PC-9 (cell line): Measurements from ENCODE around the gene SLC25A21. TPM values are rescaled to one million over a fixed set of nuclear protein-coding genes. Genes with fewer than 3 reads are reported as not detected.

Source experiments
- BruUV-seq: library from RNA; stranded (reverse); fragments of 400-500 nt; replicated peaks from 2 replicates; lab custom pipeline; 2021; lab: Mats Ljungman, UMichigan
- CTCF ChIA-PET: fragments of 300-600 bp; sonication (Branson Sonifier 250); formaldehyde crosslinking; loops from one replicate; lab custom pipeline; 2022; ENCODE audit warnings: antibody characterized with exemption; lab: Charles Lee
- POLR2A ChIA-PET: fragments of 300-600 bp; sonication (Branson Sonifier 250); formaldehyde crosslinking; loops from one replicate; lab custom pipeline; 2022; ENCODE audit warnings: antibody characterized with exemption; ENCODE audit not compliant: unreplicated experiment; lab: Charles Lee
- DNase-seq, 2 experiments: peaks; one replicate each; pipeline versions ENCODE4 v3.0.0 to v3.0.0-alpha.2; 2015 to 2022; ENCODE audit warnings: mixed read lengths in 1 of 2
- H2AFZ ChIP-seq: fragments of 200-600 bp; sonication (generic); 2 replicates; pipeline ENCODE4 v1.8.1; 2017; ENCODE audit warnings: antibody characterized with exemption
- H3F3A ChIP-seq: fragments of 200-600 bp; sonication (generic); 2 replicates; pipeline ENCODE4 v1.8.1; 2017; ENCODE audit warnings: antibody characterized with exemption, mild to moderate bottlenecking, low read depth; ENCODE audit not compliant: insufficient read depth
- H3K27ac ChIP-seq: fragments of 200-600 bp; sonication (generic); 2 replicates; pipeline ENCODE4 v1.6.1; 2016; ENCODE audit warnings: mixed run types
- H3K27me3 ChIP-seq: fragments of 200-600 bp; sonication (generic); 2 replicates; pipeline ENCODE4 v1.6.1; 2016; ENCODE audit warnings: low read depth, mixed run types; ENCODE audit not compliant: insufficient read depth
- H3K36me3 ChIP-seq: fragments of 200-600 bp; sonication (generic); 2 replicates; pipeline ENCODE4 v1.6.1; 2016; ENCODE audit warnings: low read depth, mixed run types
- H3K4me1 ChIP-seq: fragments of 200-600 bp; sonication (generic); replicated peaks from 2 replicates; pipeline ENCODE4 v1.6.1; 2016; ENCODE audit warnings: mixed run types; ENCODE audit not compliant: insufficient read depth
- H3K4me2 ChIP-seq: fragments of 200-600 bp; sonication (generic); 2 replicates; pipeline ENCODE4 v1.6.1; 2017; ENCODE audit warnings: mixed run types
- H3K4me3 ChIP-seq: fragments of 200-600 bp; sonication (generic); 2 replicates; pipeline ENCODE4 v1.6.1; 2016; ENCODE audit warnings: mixed run types
- H3K79me2 ChIP-seq: fragments of 200-600 bp; sonication (generic); 2 replicates; pipeline ENCODE4 v1.6.1; 2017; ENCODE audit warnings: low read depth, mixed run types
- H3K9me2 ChIP-seq: fragments of 200-600 bp; sonication (generic); 2 replicates; pipeline ENCODE4 v1.8.1; 2017; ENCODE audit warnings: mild to moderate bottlenecking; ENCODE audit not compliant: insufficient read depth
- H3K9me3 ChIP-seq: fragments of 200-600 bp; sonication (generic); 2 replicates; pipeline ENCODE4 v1.8.1; 2016; ENCODE audit warnings: low read depth; ENCODE audit not compliant: insufficient read depth
- H4K20me1 ChIP-seq: fragments of 200-600 bp; sonication (generic); 2 replicates; pipeline ENCODE4 v1.8.1; 2017; ENCODE audit not compliant: insufficient read depth
- CTCF ChIP-seq: fragments of 200-600 bp; sonication (generic); conservative IDR thresholded peaks from 2 replicates; pipeline ENCODE4 v1.6.1; 2017; ENCODE audit warnings: mixed run types, antibody characterized with exemption, mild to moderate bottlenecking, moderate library complexity
- EZH2 ChIP-seq: fragments of 200-600 bp; sonication (generic); IDR thresholded peaks from 2 replicates; pipeline ENCODE4 v1.8.0; 2017; ENCODE audit warnings: antibody characterized with exemption, low read depth
- intact Hi-C: fragments of 100-400 bp; cut with micrococcal nuclease; formaldehyde crosslinking; loops from one replicate; pipeline ENCODE4 v1.10.0; 2022; ENCODE audit not compliant: unreplicated experiment
- total RNA-seq: library from RNA; stranded (reverse); gene quantifications from 2 replicates; pipeline ENCODE4 v1.2.3, GENCODE V29; 2021

Gene SLC25A21
- total RNA-seq, 1 experiment from 2014 or later = 3.2 TPM

GRCh38 chr14:36874396-36875138 is 297.8 kb downstream of the SLC25A21 start:
- DNase-seq = no peak
- Histone ChIP-seq H3K79me2 (no peaks in the 10 kb centered on the region), H4K20me1 (no peaks in the 10 kb centered on the region), H3K9me3 (no peaks in the 10 kb centered on the region), H3F3A (no peaks in the 10 kb centered on the region), H3K4me1 (peaks cover 4% of the 10 kb centered on the region; the same call in 1 of the 2 replicates), H2AFZ (no peak overlapping the region), H3K36me3 (no peaks in the 10 kb centered on the region), H3K9me2 (no peaks in the 10 kb centered on the region), H3K27me3 (no peaks in the 10 kb centered on the region), H3K4me3 (no peak overlapping the region), H3K4me2 (no peak overlapping the region), H3K27ac (no peak overlapping the region)
- intact Hi-C loops = no loop called here
- TF ChIP-seq EZH2 = no peak
- no peak for TF ChIP-seq CTCF
- BruUV-seq = no TSS peak
- ChIA-PET CTCF (no interaction called here), POLR2A (no interaction called here)

- CTCF ChIA-PET = no interaction called here
- Histone ChIP-seq H3F3A (no peaks in the 10 kb centered on the region), H3K4me1 (peaks cover 4% of the 10 kb centered on the region; the same call in 1 of the 2 replicates), H3K27ac (no peak overlapping the region), H3K27me3 (no peaks in the 10 kb centered on the region), H3K9me3 (no peaks in the 10 kb centered on the region), H3K79me2 (no peaks in the 10 kb centered on the region), H4K20me1 (no peaks in the 10 kb centered on the region), H3K9me2 (no peaks in the 10 kb centered on the region), H2AFZ (no peak overlapping the region), H3K4me2 (no peak overlapping the region), H3K36me3 (no peaks in the 10 kb centered on the region), H3K4me3 (no peak overlapping the region)
- TF ChIP-seq CTCF (no peak), EZH2 (no peak)
- POLR2A ChIA-PET = no interaction called here
- intact Hi-C loops = no loop called here
- BruUV-seq = no TSS peak
- DNase-seq = no peak
Measured at GRCh38 chr14:36870776-36871175, 301.6 kb downstream of the SLC25A21 start.

- Histone ChIP-seq H3K4me1 (peaks cover 4% of the 10 kb centered on the region; the same call in 1 of the 2 replicates), H3F3A (no peaks in the 10 kb centered on the region), H3K4me3 (no peak overlapping the region), H2AFZ (no peak overlapping the region), H4K20me1 (no peaks in the 10 kb centered on the region), H3K4me2 (no peak overlapping the region), H3K9me3 (no peaks in the 10 kb centered on the region), H3K27ac (no peak overlapping the region), H3K27me3 (no peaks in the 10 kb centered on the region), H3K36me3 (no peaks in the 10 kb centered on the region), H3K9me2 (no peaks in the 10 kb centered on the region), H3K79me2 (no peaks in the 10 kb centered on the region)
- ChIA-PET POLR2A (no interaction called here), CTCF (no interaction called here)
- no TSS peak for BruUV-seq
- TF ChIP-seq EZH2 (no peak), CTCF (no peak)
- no peak for DNase-seq
- intact Hi-C loops = no loop called here
Measured at GRCh38 chr14:36869125-36869524, 303.3 kb downstream of the SLC25A21 start.
